ENCODE measurements around the gene MAP6.

GRCh38 chr11:75655605-75656004 is 13.2 kb downstream of the MAP6 start:
- TF ChIP-seq, protein P1, sequence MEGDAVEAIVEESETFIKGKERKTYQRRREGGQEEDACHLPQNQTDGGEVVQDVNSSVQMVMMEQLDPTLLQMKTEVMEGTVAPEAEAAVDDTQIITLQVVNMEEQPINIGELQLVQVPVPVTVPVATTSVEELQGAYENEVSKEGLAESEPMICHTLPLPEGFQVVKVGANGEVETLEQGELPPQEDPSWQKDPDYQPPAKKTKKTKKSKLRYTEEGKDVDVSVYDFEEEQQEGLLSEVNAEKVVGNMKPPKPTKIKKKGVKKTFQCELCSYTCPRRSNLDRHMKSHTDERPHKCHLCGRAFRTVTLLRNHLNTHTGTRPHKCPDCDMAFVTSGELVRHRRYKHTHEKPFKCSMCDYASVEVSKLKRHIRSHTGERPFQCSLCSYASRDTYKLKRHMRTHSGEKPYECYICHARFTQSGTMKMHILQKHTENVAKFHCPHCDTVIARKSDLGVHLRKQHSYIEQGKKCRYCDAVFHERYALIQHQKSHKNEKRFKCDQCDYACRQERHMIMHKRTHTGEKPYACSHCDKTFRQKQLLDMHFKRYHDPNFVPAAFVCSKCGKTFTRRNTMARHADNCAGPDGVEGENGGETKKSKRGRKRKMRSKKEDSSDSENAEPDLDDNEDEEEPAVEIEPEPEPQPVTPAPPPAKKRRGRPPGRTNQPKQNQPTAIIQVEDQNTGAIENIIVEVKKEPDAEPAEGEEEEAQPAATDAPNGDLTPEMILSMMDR (IDR thresholded peaks at IDR 0.05): no peak
- TF ChIP-seq POLR2A (IDR thresholded peaks at IDR 0.05): no peak
